DMS153 treated with DMSO at 0.1 percent for 48 hours (cell line): Measurements from ENCODE around the gene ABHD4.

Experiments used
- DNase-seq: peaks from one replicate; lab custom pipeline; 2025; ENCODE audit not compliant: unreplicated experiment; lab: John Stamatoyannopoulos, UW

Gene ABHD4

GRCh38 chr14:22660654-22661053, 62.6 kb downstream of the ABHD4 start:
- DNase-seq = no peak
